ENCODE results near the gene GRB14.

GRCh38 chr2:164478205-164478604 lies 143.1 kb downstream of the GRB14 start:
- TF ChIP-seq EZH2 (IDR thresholded peaks at IDR 0.05) = no peak
- no peak for TF ChIP-seq CTCF (IDR thresholded peaks at IDR 0.05)
- no peak for TF ChIP-seq EZH2phosphoT487 (IDR thresholded peaks at IDR 0.05)
